ENCODE data around the gene TPP1. TPM values are rescaled to one million over a fixed set of nuclear protein-coding genes. Genes with fewer than 3 reads are reported as not detected.

TPP1 gene
- total and polyA plus RNA-seq, 4 donors, result 31.1 to 81.2 (median 56.7) TPM

DNA sequence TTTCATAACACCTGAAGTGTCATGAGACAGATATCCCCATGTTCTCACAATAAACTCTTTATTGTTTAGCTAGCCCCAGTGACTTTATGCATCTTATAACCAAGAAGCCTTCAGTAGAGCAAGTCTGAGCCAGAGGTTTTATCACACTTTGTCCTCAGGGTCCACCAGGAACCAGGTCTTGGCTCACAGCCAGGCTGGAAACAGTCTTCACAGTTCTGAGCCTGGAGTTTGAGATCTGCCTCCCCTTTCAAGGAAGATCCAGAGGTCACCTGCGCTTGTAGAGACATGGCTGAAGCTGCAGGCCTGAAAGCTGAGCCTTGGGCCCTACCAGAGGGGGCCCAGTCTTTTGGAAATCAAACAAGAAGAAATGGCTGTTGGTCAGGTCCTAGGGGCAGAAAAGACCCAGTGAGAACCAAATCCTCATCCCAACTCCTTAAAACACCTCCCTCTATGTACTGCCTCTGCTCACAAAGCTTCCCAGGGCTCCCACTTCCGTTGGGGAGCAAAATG is 19.3 kb downstream of the TPP1 start:
- Histone ChIP-seq H3K4me3 (ENCODE audit: low read depth, low read length) (no peak overlapping the region), H3K9me3 (ENCODE audit: control insufficient read depth, insufficient read depth, low read length) (no peaks in the 10 kb centered on the region), H3K27me3 (ENCODE audit: control insufficient read depth, insufficient read depth, low read length) (no peaks in the 10 kb centered on the region), H3K27ac (ENCODE audit: low read depth, low read length) (no peak overlapping the region), H3K36me3 (ENCODE audit: control insufficient read depth, insufficient read depth, low read length) (peaks cover 38% of the 10 kb centered on the region), H3K4me1 (ENCODE audit: control insufficient read depth, insufficient read depth, low read length) (peaks cover 13% of the 10 kb centered on the region)
- WGBS (ENCODE audit: insufficient coverage), result 93% methylated on average over 2 of the region's 2 CpGs
- no peak for DNase-seq (ENCODE audit: low read depth in 4 of 6, low spot score in 6 of 6)

DNA sequence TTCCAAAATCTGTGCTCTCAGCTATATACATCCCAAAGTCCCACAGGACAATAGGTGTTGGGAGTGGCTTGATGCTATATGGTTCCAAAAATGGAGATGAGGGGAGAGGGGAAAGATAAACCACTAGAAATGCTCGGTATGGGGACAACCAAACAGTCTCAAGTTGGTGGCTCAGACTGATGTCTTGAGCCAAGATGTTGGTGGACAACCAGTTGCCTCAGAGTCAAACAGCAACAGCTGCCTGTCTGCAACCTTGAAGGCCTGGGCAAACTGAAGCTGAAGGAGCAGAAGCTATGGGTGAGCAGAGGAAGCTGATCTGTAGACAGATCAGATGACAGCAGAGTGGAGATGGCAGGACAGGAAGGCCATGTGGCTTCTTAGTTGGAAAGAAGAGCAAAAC is 19.8 kb downstream of the TPP1 start:
- Histone ChIP-seq H3K27me3 (ENCODE audit: control insufficient read depth, insufficient read depth, low read length) (no peaks in the 10 kb centered on the region), H3K4me1 (ENCODE audit: control insufficient read depth, insufficient read depth, low read length) (peaks cover 13% of the 10 kb centered on the region), H3K9me3 (ENCODE audit: control insufficient read depth, insufficient read depth, low read length) (no peaks in the 10 kb centered on the region), H3K36me3 (ENCODE audit: control insufficient read depth, insufficient read depth, low read length) (peaks cover 39% of the 10 kb centered on the region), H3K4me3 (ENCODE audit: low read depth, low read length) (no peak overlapping the region), H3K27ac (ENCODE audit: low read depth, low read length) (no peak overlapping the region)
- no peak for DNase-seq (ENCODE audit: low read depth in 4 of 6, low spot score in 6 of 6)
- 85% methylated on average over 1 of the region's 1 CpG for WGBS (ENCODE audit: insufficient coverage)

DNA sequence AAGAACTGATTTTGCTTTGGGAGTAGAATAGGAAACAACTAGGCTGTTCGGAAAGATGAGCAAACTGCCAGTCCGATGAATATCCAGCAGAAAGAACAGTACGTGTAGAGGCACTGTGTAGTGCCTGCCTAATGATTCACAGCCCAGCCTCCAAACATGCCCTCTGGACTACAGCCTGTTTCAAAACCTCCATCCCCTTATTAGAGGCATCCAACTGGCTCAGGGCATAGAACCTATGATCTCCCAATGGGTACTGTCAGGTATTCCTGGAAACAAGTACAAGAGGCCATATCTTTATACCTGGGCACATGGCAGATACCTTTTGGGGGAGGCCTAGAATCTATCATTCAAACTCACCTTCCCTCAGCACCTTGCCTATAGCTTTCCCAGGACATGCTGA is 20.7 kb downstream of the TPP1 start:
- H3K27me3 ChIP-seq (ENCODE audit: control insufficient read depth, insufficient read depth, low read length), result no peaks in the 10 kb centered on the region
- H3K4me3 ChIP-seq (ENCODE audit: low read depth, low read length), result no peak overlapping the region
- H3K4me1 ChIP-seq (ENCODE audit: control insufficient read depth, insufficient read depth, low read length), result peaks cover 13% of the 10 kb centered on the region
- 94% methylated on average over 3 of the region's 3 CpGs for WGBS (ENCODE audit: insufficient coverage)
- no peaks in the 10 kb centered on the region for H3K9me3 ChIP-seq (ENCODE audit: control insufficient read depth, insufficient read depth, low read length)
- no peak overlapping the region for H3K27ac ChIP-seq (ENCODE audit: low read depth, low read length)
- peaks cover 43% of the 10 kb centered on the region for H3K36me3 ChIP-seq (ENCODE audit: control insufficient read depth, insufficient read depth, low read length)
- DNase-seq (ENCODE audit: low read depth in 4 of 6, low spot score in 6 of 6), result no peak

DNA sequence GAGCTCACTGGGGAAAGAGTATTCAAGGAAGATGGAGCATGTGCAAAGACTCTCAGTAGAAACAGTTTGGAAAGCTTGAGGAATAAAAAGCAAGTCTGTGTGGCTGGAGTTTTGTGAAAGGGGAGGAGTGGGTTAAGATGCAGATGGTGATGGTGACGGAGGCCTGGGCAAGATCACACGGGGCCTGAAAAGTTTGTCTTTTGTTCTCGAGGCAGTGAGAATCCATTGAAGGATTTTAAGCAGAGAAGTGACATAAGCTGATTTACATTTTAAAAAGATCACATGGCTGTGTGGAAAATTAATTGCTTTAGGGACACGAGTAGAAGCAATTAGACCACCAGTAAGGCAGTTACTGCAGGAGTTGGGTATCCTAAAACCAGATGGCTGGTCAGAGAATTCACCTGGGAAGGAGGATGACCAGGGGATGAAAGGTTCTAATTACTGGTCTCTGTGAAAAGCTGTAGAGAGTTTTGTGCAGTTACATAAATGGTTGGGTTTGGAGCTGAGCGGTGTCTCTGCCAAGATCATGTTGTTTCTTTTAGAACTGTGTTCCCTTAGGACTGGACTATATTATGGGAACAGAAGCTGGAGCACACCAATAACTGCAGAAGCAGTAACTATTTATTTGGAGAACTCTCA is 22.9 kb downstream of the TPP1 start:
- Histone ChIP-seq H3K27ac (ENCODE audit: low read depth, low read length) (peak overlapping the region; percentile 29), H3K36me3 (ENCODE audit: control insufficient read depth, insufficient read depth, low read length) (peaks cover 42% of the 10 kb centered on the region), H3K4me1 (ENCODE audit: control insufficient read depth, insufficient read depth, low read length) (peaks cover 5% of the 10 kb centered on the region), H3K9me3 (ENCODE audit: control insufficient read depth, insufficient read depth, low read length) (no peaks in the 10 kb centered on the region), H3K27me3 (ENCODE audit: control insufficient read depth, insufficient read depth, low read length) (no peaks in the 10 kb centered on the region), H3K4me3 (ENCODE audit: low read depth, low read length) (no peak overlapping the region)
- DNase-seq (ENCODE audit: low read depth in 4 of 6, low spot score in 6 of 6), result peak in 2 of 6 donors; percentile 72 to 78
- 23% methylated on average over 5 of the region's 5 CpGs for WGBS (ENCODE audit: insufficient coverage)

DNA sequence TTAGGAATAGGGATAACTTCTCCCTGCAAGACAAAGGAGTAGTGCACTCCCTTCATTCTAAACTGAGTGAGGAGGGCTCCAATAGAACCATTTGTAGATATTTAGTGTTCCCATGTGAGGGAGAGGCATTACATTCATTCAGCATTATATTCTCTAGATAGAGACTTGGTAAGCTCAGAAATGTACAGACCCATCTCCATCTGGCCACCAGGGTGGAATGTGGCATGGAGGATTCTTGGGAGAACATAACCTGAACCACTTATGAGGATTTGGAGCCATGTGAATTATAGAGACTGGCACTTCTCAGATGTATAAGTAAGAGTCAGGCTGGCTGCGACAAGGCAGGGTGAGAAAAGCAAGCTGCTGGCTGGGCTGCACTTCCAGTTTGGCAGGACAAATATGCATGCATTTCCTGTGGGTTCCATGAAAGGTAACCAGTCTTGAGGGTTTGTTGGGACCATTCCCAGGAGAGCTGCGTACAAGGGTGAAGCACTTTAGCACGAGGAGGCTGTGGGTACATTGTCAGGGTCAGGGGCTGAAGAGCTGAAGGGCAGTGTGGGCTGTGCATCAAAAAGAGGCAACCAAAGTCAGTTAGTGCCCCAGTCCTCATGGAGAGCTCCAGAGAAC is 25.0 kb downstream of the TPP1 start:
- 92% methylated on average over 3 of the region's 3 CpGs for WGBS (ENCODE audit: insufficient coverage)
- no peak overlapping the region for H3K27ac ChIP-seq (ENCODE audit: low read depth, low read length)
- H3K4me3 ChIP-seq (ENCODE audit: low read depth, low read length), result no peak overlapping the region
- no peaks in the 10 kb centered on the region for H3K27me3 ChIP-seq (ENCODE audit: control insufficient read depth, insufficient read depth, low read length)
- H3K36me3 ChIP-seq (ENCODE audit: control insufficient read depth, insufficient read depth, low read length), result peaks cover 22% of the 10 kb centered on the region
- DNase-seq (ENCODE audit: low read depth in 4 of 6, low spot score in 6 of 6), result no peak
- peaks cover 5% of the 10 kb centered on the region for H3K4me1 ChIP-seq (ENCODE audit: control insufficient read depth, insufficient read depth, low read length)
- H3K9me3 ChIP-seq (ENCODE audit: control insufficient read depth, insufficient read depth, low read length), result no peaks in the 10 kb centered on the region

DNA sequence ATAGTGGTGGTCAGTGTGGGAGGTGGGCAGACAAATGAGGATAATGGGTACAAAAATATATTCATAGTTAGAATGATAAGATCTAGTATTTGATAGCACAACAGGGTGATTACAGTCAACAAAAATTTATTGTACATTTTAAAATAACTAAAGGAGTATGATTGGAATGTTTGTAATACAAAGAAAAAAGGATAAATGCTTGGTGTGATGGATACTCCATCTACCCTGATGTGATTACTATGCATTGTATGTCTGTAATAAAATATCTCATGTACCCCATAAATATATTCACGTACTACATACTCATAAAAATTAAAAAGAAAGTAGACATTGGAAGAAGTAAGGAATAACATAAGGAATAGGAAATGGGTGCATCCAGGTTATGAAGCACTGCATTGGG is 31.2 kb downstream of the TPP1 start:
- no peak for DNase-seq (ENCODE audit: low read depth in 4 of 6, low spot score in 6 of 6)
- Histone ChIP-seq H3K4me1 (ENCODE audit: control insufficient read depth, insufficient read depth, low read length) (peaks cover 15% of the 10 kb centered on the region), H3K36me3 (ENCODE audit: control insufficient read depth, insufficient read depth, low read length) (peaks cover 14% of the 10 kb centered on the region), H3K4me3 (ENCODE audit: low read depth, low read length) (no peak overlapping the region), H3K9me3 (ENCODE audit: control insufficient read depth, insufficient read depth, low read length) (peaks cover 7% of the 10 kb centered on the region), H3K27me3 (ENCODE audit: control insufficient read depth, insufficient read depth, low read length) (no peaks in the 10 kb centered on the region), H3K27ac (ENCODE audit: low read depth, low read length) (no peak overlapping the region)
- WGBS (ENCODE audit: insufficient coverage), result no CpG with 5 or more reads among the region's 1 CpG

DNA sequence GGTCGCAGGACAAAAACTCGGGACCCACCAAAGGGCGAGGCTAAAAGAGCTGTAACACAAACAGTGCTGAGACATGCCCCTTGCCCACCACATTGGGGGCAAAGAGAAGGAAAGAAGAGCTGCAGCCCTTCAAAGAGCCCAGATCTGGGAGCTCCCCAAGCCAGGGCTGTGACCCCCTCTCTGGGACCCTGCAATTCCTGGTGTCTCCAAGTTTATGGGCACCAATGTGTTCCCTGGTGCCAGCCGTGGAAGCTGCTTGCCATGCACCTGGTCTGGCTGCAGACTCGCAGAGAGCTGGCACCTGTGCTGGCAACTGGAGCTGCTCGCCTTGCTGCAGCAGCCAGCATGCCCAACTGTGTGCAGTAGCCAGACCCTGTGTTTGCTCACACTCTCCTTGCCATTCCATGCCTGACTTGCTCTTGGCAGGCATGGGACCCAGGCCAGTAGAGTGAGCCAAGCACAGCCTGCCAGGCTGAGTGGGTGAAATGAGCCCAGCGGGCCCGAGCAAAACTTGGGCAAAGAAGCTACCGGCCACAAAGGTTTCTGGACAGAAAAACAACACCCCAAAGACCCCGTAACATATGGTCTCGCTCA is 31.8 kb downstream of the TPP1 start:
- 62% methylated on average over 5 of the region's 11 CpGs for WGBS (ENCODE audit: insufficient coverage)
- H3K9me3 ChIP-seq (ENCODE audit: control insufficient read depth, insufficient read depth, low read length), result peaks cover 7% of the 10 kb centered on the region
- DNase-seq (ENCODE audit: low read depth in 4 of 6, low spot score in 6 of 6), result peak in 2 of 6 donors; percentile 52 to 84
- no peak overlapping the region for H3K4me3 ChIP-seq (ENCODE audit: low read depth, low read length)
- H3K27me3 ChIP-seq (ENCODE audit: control insufficient read depth, insufficient read depth, low read length), result no peaks in the 10 kb centered on the region
- peaks cover 15% of the 10 kb centered on the region for H3K4me1 ChIP-seq (ENCODE audit: control insufficient read depth, insufficient read depth, low read length)
- peaks cover 13% of the 10 kb centered on the region for H3K36me3 ChIP-seq (ENCODE audit: control insufficient read depth, insufficient read depth, low read length)
- H3K27ac ChIP-seq (ENCODE audit: low read depth, low read length), result peak overlapping the region; percentile 47

DNA sequence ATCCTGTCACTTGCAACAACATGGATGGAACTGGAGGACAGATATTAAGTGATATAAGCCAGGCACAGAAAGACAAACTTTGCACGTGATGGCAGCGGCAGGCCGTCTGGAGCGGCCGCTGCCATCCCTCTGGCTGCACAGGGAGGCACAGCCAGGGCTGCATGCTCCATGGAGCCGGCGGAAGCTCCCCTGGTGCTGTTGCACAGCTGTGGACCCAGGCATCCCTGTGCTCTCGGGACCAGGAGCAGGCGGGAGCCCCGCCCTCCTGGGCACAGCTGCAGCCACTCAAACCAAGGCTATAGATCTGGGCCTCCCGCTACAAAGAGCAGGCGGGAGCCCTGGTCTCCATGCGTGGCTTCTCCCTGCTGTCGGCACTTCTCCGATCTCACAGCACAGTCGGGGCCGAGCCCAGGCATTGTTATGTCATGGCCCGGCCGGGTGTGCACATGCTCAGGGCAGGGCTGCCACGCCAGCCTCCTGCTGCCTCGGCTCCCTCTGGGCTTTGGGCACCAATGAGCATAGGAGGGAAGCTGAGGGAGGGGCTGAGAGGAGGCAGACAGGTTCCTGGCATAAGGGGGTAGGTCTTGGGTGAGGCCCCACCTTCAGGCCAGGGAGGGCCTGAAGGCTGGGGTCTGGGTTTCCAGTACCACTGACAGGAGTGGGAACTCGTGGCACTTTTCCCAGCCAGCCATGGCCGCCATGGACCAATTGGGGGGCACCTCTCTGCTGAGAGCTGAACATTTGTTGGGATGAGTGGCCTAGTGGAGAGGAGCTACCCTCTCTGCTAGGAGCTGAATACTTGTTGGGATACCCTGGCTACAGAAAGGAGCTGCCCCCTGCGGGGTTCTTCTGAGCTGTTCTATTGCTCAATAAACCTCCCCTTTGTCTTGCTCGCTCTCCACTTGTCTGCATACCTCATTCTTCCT is 32.5 kb downstream of the TPP1 start:
- H3K4me3 ChIP-seq (ENCODE audit: low read depth, low read length), result no peak overlapping the region
- H3K4me1 ChIP-seq (ENCODE audit: control insufficient read depth, insufficient read depth, low read length), result peaks cover 15% of the 10 kb centered on the region
- H3K36me3 ChIP-seq (ENCODE audit: control insufficient read depth, insufficient read depth, low read length), result peaks cover 10% of the 10 kb centered on the region
- no peaks in the 10 kb centered on the region for H3K27me3 ChIP-seq (ENCODE audit: control insufficient read depth, insufficient read depth, low read length)
- peak overlapping the region; percentile 47 for H3K27ac ChIP-seq (ENCODE audit: low read depth, low read length)
- H3K9me3 ChIP-seq (ENCODE audit: control insufficient read depth, insufficient read depth, low read length), result peaks cover 7% of the 10 kb centered on the region
- DNase-seq (ENCODE audit: low read depth in 4 of 6, low spot score in 6 of 6), result no peak
- WGBS (ENCODE audit: insufficient coverage), result 88% methylated on average over 24 of the region's 25 CpGs

DNA sequence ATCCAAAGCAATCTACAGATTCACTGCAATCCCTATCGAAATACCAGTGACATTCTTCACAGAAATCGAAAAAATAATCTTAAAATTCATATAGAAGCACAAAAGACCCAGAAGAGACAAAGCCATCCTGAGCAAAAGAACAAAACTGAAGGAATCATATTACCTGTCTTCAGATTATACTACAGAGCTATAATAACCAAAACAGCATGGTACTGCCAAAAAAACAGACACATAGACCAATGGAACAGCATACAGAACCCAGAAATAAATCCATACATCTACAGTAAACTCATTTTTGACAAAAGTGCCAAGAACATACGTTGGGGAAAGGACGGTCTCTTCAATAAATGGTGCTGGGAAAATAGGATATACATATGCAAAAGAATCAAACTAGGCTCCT is 34.7 kb downstream of the TPP1 start:
- H3K27ac ChIP-seq (ENCODE audit: low read depth, low read length), result no peak overlapping the region
- 100% methylated on average over 2 of the region's 4 CpGs for WGBS (ENCODE audit: insufficient coverage)
- H3K4me1 ChIP-seq (ENCODE audit: control insufficient read depth, insufficient read depth, low read length), result peaks cover 18% of the 10 kb centered on the region
- no peak overlapping the region for H3K4me3 ChIP-seq (ENCODE audit: low read depth, low read length)
- no peaks in the 10 kb centered on the region for H3K27me3 ChIP-seq (ENCODE audit: control insufficient read depth, insufficient read depth, low read length)
- DNase-seq (ENCODE audit: low read depth in 4 of 6, low spot score in 6 of 6), result no peak
- peaks cover 10% of the 10 kb centered on the region for H3K36me3 ChIP-seq (ENCODE audit: control insufficient read depth, insufficient read depth, low read length)
- peaks cover 7% of the 10 kb centered on the region for H3K9me3 ChIP-seq (ENCODE audit: control insufficient read depth, insufficient read depth, low read length)

All from spinal cord (tissue), 10 donors.